Measurements from ENCODE around the gene MYO9B.

- TF ChIP-seq CTCF (conservative IDR thresholded peaks at IDR 0.05; ENCODE audit: low read depth, low read length) (no peak), EZH2 (IDR thresholded peaks at IDR 0.05; ENCODE audit: borderline replicate concordance, low read depth, low read length, poor library complexity, severe bottlenecking) (no peak)
Measured at GRCh38 chr19:17262557-17262956, 187.0 kb downstream of the MYO9B start.

Measured in A673 (cell line).